B cell (primary cell): ENCODE measurements around the gene MND1. TPM values are rescaled to one million over a fixed set of nuclear protein-coding genes. Genes with fewer than 3 reads are reported as not detected.

Source experiments
- ATAC-seq: fragments of 200-7000 bp; cut with Tn5 transposase; one replicate; pipeline ENCODE4 v1.10.0; 2021; ENCODE audit warnings: low read depth, mild to moderate bottlenecking, moderate number of reproducible peaks, moderate library complexity
- CTCF ChIA-PET: fragments of 350-600 bp; sonication (Branson Sonifier 250); formaldehyde crosslinking; loops from one replicate; lab custom pipeline; 2021; ENCODE audit warnings: antibody characterized with exemption, inconsistent platforms; lab: Charles Lee
- POLR2A ChIA-PET: fragments of 350-600 bp; sonication (Branson Sonifier 250); formaldehyde crosslinking; loops from one replicate; lab custom pipeline; 2021; ENCODE audit warnings: antibody characterized with exemption; lab: Charles Lee
- DNase-seq: peaks from one replicate; pipeline ENCODE4 v3.0.0; 2013
- H2AFZ ChIP-seq: 2 replicates; pipeline ENCODE4 v1.6.1; 2012; ENCODE audit warnings: mild to moderate bottlenecking, low read depth, low read length; ENCODE audit not compliant: insufficient read depth, poor library complexity, severe bottlenecking
- H3K27ac ChIP-seq, 2 donors: 1 replicate in 1 of 2; 2 replicates in 1 of 2; pipeline ENCODE4 v1.5.1; 2012 to 2013; ENCODE audit warnings: low read length in 2 of 2, mild to moderate bottlenecking in 2 of 2, moderate library complexity in 1 of 2
- H3K27me3 ChIP-seq, 4 experiments: fragments of 200-600 bp in 1 of 4; sonication (generic) in 1 of 4; replicated peaks in 1 of 4; 1 replicate in 2 of 4; 2 replicates in 2 of 4; pipeline versions ENCODE4 v1.6.1 to v1.7.0; 2013 to 2016; ENCODE audit warnings: low read length in 3 of 4, mild to moderate bottlenecking in 2 of 4, mixed read lengths in 1 of 4, moderate library complexity in 1 of 4; ENCODE audit not compliant: insufficient read depth in 4 of 4, control insufficient read depth in 3 of 4; ENCODE audit errors: control extremely low read depth in 1 of 4
- H3K36me3 ChIP-seq, 2 experiments: replicated peaks in 1 of 2; 1 replicate in 1 of 2; 2 replicates in 1 of 2; pipeline versions ENCODE4 v1.6.1 to v1.7.1; 2013; ENCODE audit warnings: low read length in 1 of 2; ENCODE audit not compliant: insufficient read depth in 2 of 2, control insufficient read depth in 1 of 2; ENCODE audit errors: control extremely low read depth in 1 of 2, extremely low read depth in 1 of 2
- H3K4me1 ChIP-seq, 2 donors: fragments of 200-600 bp in 1 of 2; sonication (generic) in 1 of 2; 1 replicate in 1 of 2; 2 replicates in 1 of 2; pipeline versions ENCODE4 v1.5.1 to v1.6.1; 2013 to 2017; ENCODE audit warnings: low read length in 2 of 2; ENCODE audit not compliant: control insufficient read depth in 2 of 2, insufficient read depth in 2 of 2
- H3K4me2 ChIP-seq: replicated peaks from 2 replicates; pipeline ENCODE3; 2012; ENCODE audit warnings: mild to moderate bottlenecking, low read depth, low read length; ENCODE audit not compliant: poor library complexity, severe bottlenecking
- H3K4me3 ChIP-seq, 5 experiments: fragments of 200-600 bp in 1 of 5; sonication (generic) in 1 of 5; 1 replicate in 3 of 5; 2 replicates in 2 of 5; pipeline versions ENCODE4 v1.5.1 to v1.7.0; 2011 to 2016; ENCODE audit warnings: low read length in 4 of 5, mild to moderate bottlenecking in 4 of 5, low read depth in 2 of 5, control low read depth in 1 of 5, moderate library complexity in 1 of 5; ENCODE audit not compliant: insufficient read depth in 1 of 5; ENCODE audit errors: control extremely low read depth in 1 of 5, extremely low read depth in 1 of 5
- H3K79me2 ChIP-seq: fragments of 200-600 bp; sonication (generic); one replicate; pipeline ENCODE4 v1.6.0; 2016; ENCODE audit warnings: low read length; ENCODE audit not compliant: control insufficient read depth, insufficient read depth
- H3K9ac ChIP-seq: fragments of 200-600 bp; sonication (generic); 2 replicates; pipeline ENCODE4 v1.6.1; 2017; ENCODE audit warnings: mild to moderate bottlenecking, low read length, moderate library complexity
- H3K9me3 ChIP-seq, 3 donors: one replicate each; pipeline versions ENCODE4 v1.6.1 to v1.7.1; 2013; ENCODE audit warnings: low read length in 2 of 3; ENCODE audit not compliant: control insufficient read depth in 2 of 3, insufficient read depth in 1 of 3; ENCODE audit errors: control extremely low read depth in 1 of 3
- H4K20me1 ChIP-seq: 2 replicates; pipeline ENCODE4 v1.6.0; 2012; ENCODE audit warnings: mild to moderate bottlenecking, low read length; ENCODE audit not compliant: insufficient read depth, control insufficient read depth, poor library complexity, severe bottlenecking
- H3K27ac Mint-ChIP-seq: one replicate; pipeline ENCODE4 v1.8.0; 2021; ENCODE audit warnings: mixed read lengths
- H3K27me3 Mint-ChIP-seq: one replicate; pipeline ENCODE4 v1.8.0; 2021; ENCODE audit warnings: mixed read lengths
- H3K4me1 Mint-ChIP-seq: one replicate; pipeline ENCODE4 v1.8.0; 2021; ENCODE audit warnings: mixed read lengths
- H3K4me3 Mint-ChIP-seq: one replicate; pipeline ENCODE4 v1.8.0; 2021; ENCODE audit warnings: mixed read lengths
- H3K9me3 Mint-ChIP-seq: one replicate; pipeline ENCODE4 v1.8.0; 2022; ENCODE audit warnings: mixed read lengths; ENCODE audit not compliant: insufficient read depth
- CTCF ChIP-seq: fragments of 200-600 bp; IDR thresholded peaks from one replicate; pipeline ENCODE4 v1.8.0; 2022; ENCODE audit warnings: antibody characterized with exemption, mild to moderate bottlenecking
- EZH2 ChIP-seq: IDR thresholded peaks from 2 replicates; pipeline ENCODE4 v1.6.1; 2012; ENCODE audit warnings: borderline replicate concordance, low read depth, mild to moderate bottlenecking, moderate library complexity, low read length; ENCODE audit not compliant: insufficient read depth, poor library complexity, severe bottlenecking
- WGBS: methylation state at CpG from one replicate; pipeline ENCODE4 v1.1.5; 2013; ENCODE audit warnings: missing lambda C conversion rate; ENCODE audit not compliant: insufficient coverage; 5-methylcytosine and 5-hydroxymethylcytosine counted together
- intact Hi-C: fragments of 100-400 bp; cut with micrococcal nuclease; formaldehyde crosslinking; loops from one replicate; pipeline ENCODE4 v1.10.0; 2022
- polyA plus RNA-seq: library from polyadenylated mRNA; depleted of rRNA; stranded (reverse); fragments of >200 nt; gene quantifications from 2 replicates; pipeline ENCODE4 v1.2.3, GENCODE V29; 2012
- total RNA-seq, 2 donors: library from RNA; stranded (reverse); fragments of 120-200 nt in 1 of 2; gene quantifications; 1 replicate in 1 of 2; 2 replicates in 1 of 2; pipeline versions ENCODE4 v1.2.3 to v1.2.4, GENCODE V29; 2013 to 2022

The MND1 gene
- total and polyA plus RNA-seq, 2 donors (not counting 1 experiment from before 2014, with no cell fraction given): not detected

- Histone ChIP-seq H2AFZ (no peak overlapping the region), H3K4me3 (no peak overlapping the region), H3K4me2 (no peak overlapping the region), H3K4me1 (no peaks in the 10 kb centered on the region), H3K9ac (no peak overlapping the region), H3K27ac (no peak overlapping the region), H3K36me3 (no peaks in the 10 kb centered on the region), H3K27me3 (no peaks in the 10 kb centered on the region), H3K79me2 (no peaks in the 10 kb centered on the region), H3K9me3 (peaks cover 0 to 18% (median 1%) of the 10 kb centered on the region in 3 donors), H4K20me1 (no peaks in the 10 kb centered on the region)
- no peak for DNase-seq
- ATAC-seq: no peak
- H3K27me3 Mint-ChIP-seq: no peaks in the 10 kb centered on the region
- H3K4me3 Mint-ChIP-seq: no peak overlapping the region
- TF ChIP-seq EZH2 (no peak), CTCF (no peak)
- no peaks in the 10 kb centered on the region for H3K4me1 Mint-ChIP-seq
- intact Hi-C loops: no loop called here
- 95% methylated on average over 40 of the region's 40 CpGs for WGBS
- ChIA-PET CTCF (no interaction called here), POLR2A (no interaction called here)
- H3K27ac Mint-ChIP-seq: no peak overlapping the region
- H3K9me3 Mint-ChIP-seq: peaks cover 9% of the 10 kb centered on the region
Observed at GRCh38 chr4:153295131-153295755, 49.2 kb upstream of the MND1 start.

DNA sequence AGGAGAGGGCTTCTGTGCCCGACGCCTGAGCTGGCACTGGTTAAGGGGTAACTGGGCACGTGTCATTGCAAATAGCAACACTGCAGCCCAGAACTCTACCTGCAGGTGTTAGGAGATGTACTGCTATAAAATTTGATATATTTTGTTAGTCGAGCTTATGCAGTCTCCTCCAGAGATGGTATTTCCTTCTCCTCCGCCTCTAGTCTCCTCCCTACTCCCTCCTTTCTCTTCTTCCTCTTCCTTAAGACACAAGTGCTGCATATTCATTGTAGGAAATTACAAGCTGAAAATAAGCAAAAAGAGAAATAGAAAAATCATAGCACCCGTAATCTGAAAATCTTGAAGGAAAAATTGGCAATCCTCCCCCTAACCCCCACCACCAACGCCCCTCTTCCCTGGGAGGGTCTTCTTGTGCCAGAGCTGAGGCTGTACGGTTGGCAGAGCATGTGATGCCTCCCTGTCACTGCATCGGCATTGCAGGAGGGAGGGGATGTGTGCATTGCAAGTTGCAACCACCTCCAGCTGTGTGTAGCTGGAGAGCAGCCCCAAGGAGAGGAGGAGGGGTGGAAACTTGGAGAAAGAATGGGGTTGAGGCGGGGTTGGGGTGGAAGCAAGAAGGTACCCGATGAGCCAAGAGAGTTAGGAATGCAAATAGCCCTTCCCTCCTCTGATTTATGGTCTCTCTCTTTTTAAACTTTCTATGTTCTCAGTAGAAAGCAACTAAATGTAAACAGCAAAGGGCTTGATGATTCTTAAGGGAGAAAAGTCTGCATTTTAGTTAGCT, 48.3 kb upstream of the MND1 start:
- H4K20me1 ChIP-seq: no peaks in the 10 kb centered on the region
- H3K4me1 Mint-ChIP-seq: no peaks in the 10 kb centered on the region
- DNase-seq: no peak
- no peak overlapping the region for H3K4me3 ChIP-seq
- no peaks in the 10 kb centered on the region for H3K27me3 ChIP-seq
- no peak overlapping the region for H2AFZ ChIP-seq
- no peaks in the 10 kb centered on the region for H3K4me1 ChIP-seq
- no peak overlapping the region for H3K4me2 ChIP-seq
- no peak overlapping the region for H3K9ac ChIP-seq
- no peak overlapping the region for H3K27ac ChIP-seq
- H3K79me2 ChIP-seq: no peaks in the 10 kb centered on the region
- peaks cover 0 to 26% (median 4%) of the 10 kb centered on the region in 3 donors for H3K9me3 ChIP-seq
- peaks cover 9% of the 10 kb centered on the region for H3K9me3 Mint-ChIP-seq
- H3K27ac Mint-ChIP-seq: no peak overlapping the region
- CTCF ChIA-PET: interaction anchor here (1.7 to 2.0 kb wide), 2 partner anchors 22 to 291 kb away, joined by 3 to 5 read pairs; no protein-coding TSS in a partner anchor
- no peak for TF ChIP-seq CTCF
- TF ChIP-seq EZH2: no peak
- H3K27me3 Mint-ChIP-seq: no peaks in the 10 kb centered on the region
- no peaks in the 10 kb centered on the region for H3K36me3 ChIP-seq
- POLR2A ChIA-PET: no interaction called here
- no peak for ATAC-seq
- intact Hi-C loops: no loop called here
- H3K4me3 Mint-ChIP-seq: no peak overlapping the region
- 79% methylated on average over 3 of the region's 11 CpGs for WGBS
